IMR-90 (cell line): ENCODE results near the gene MNAT1. TPM values are rescaled to one million over a fixed set of nuclear protein-coding genes. Genes with fewer than 3 reads are reported as not detected.

Experiments used
- ATAC-seq: fragments of 200-7000 bp; cut with Tn5 transposase; 2 replicates; pipeline ENCODE4 v1.9.1; 2020; ENCODE audit warnings: low read depth, mild to moderate bottlenecking, moderate library complexity
- BruUV-seq: library from RNA; stranded (reverse); fragments of 400-500 nt; replicated peaks from 2 replicates; lab custom pipeline; 2021; lab: Mats Ljungman, UMichigan
- CTCF ChIA-PET: fragments of 300-600 bp; formaldehyde crosslinking; extraction: SDS; loops from one replicate; lab custom pipeline; 2021; ENCODE audit warnings: antibody characterized with exemption; lab: Yijun Ruan, JAX
- POLR2A ChIA-PET: fragments of 300-600 bp; sonication (Branson Sonifier 250); formaldehyde crosslinking; loops from one replicate; lab custom pipeline; 2022; ENCODE audit warnings: antibody characterized with exemption; ENCODE audit not compliant: unreplicated experiment; lab: Charles Lee
- DNase-seq: peaks from one replicate; pipeline ENCODE4 v3.0.0; 2013
- H2AFZ ChIP-seq: replicated peaks from 2 replicates; pipeline ENCODE3; 2013; ENCODE audit warnings: low read length, mild to moderate bottlenecking; ENCODE audit not compliant: poor library complexity
- H2AK5ac ChIP-seq: 2 replicates; pipeline ENCODE4 v1.6.1; 2013; ENCODE audit warnings: low read depth, low read length, inconsistent platforms
- H2AK9ac ChIP-seq: replicated peaks from 2 replicates; pipeline ENCODE3; 2013; ENCODE audit warnings: mild to moderate bottlenecking, low read depth, low read length, moderate library complexity; ENCODE audit not compliant: poor library complexity
- H2BK120ac ChIP-seq: 2 replicates; pipeline ENCODE4 v1.6.1; 2013; ENCODE audit warnings: low read depth, low read length, inconsistent platforms
- H2BK15ac ChIP-seq: 3 replicates; pipeline ENCODE4 v1.6.1; 2013; ENCODE audit warnings: low read depth, low read length, inconsistent platforms
- H2BK20ac ChIP-seq: 2 replicates; pipeline ENCODE4 v1.6.1; 2013; ENCODE audit warnings: low read depth, mild to moderate bottlenecking, inconsistent platforms, low read length, moderate library complexity
- H2BK5ac ChIP-seq: 2 replicates; pipeline ENCODE4 v1.6.1; 2013; ENCODE audit warnings: mild to moderate bottlenecking, low read depth, low read length, inconsistent platforms; ENCODE audit not compliant: poor library complexity, severe bottlenecking
- H3K14ac ChIP-seq: replicated peaks from 2 replicates; pipeline ENCODE4 v1.6.1; 2013; ENCODE audit warnings: low read depth, low read length, inconsistent platforms
- H3K18ac ChIP-seq: 2 replicates; pipeline ENCODE4 v1.6.1; 2013; ENCODE audit warnings: low read depth, low read length, control low read depth
- H3K23ac ChIP-seq: 2 replicates; pipeline ENCODE4 v1.6.1; 2013; ENCODE audit warnings: low read depth, low read length, inconsistent platforms
- H3K27ac ChIP-seq: 2 replicates; pipeline ENCODE4 v1.5.1; 2013; ENCODE audit warnings: mild to moderate bottlenecking, control low read depth, low read length; ENCODE audit not compliant: insufficient read depth
- H3K27me3 ChIP-seq: 2 replicates; pipeline ENCODE4 v1.6.1; 2013; ENCODE audit warnings: low read length; ENCODE audit not compliant: control insufficient read depth, insufficient read depth
- H3K36me3 ChIP-seq: 2 replicates; pipeline ENCODE4 v1.6.1; 2013; ENCODE audit warnings: low read length, mixed read lengths; ENCODE audit not compliant: control insufficient read depth, insufficient read depth
- H3K4ac ChIP-seq: 2 replicates; pipeline ENCODE4 v1.6.1; 2013; ENCODE audit warnings: low read depth, low read length, inconsistent platforms
- H3K4me1 ChIP-seq: 2 replicates; pipeline ENCODE4 v1.6.1; 2013; ENCODE audit warnings: low read length, mixed read lengths; ENCODE audit not compliant: control insufficient read depth, insufficient read depth
- H3K4me2 ChIP-seq: 2 replicates; pipeline ENCODE4 v1.6.1; 2013; ENCODE audit warnings: low read depth, mild to moderate bottlenecking, control low read depth, low read length, moderate library complexity
- H3K4me3 ChIP-seq: 2 replicates; pipeline ENCODE4 v1.5.1; 2013; ENCODE audit warnings: low read depth, mild to moderate bottlenecking, control low read depth, low read length, moderate library complexity; ENCODE audit not compliant: insufficient read depth
- H3K56ac ChIP-seq: 2 replicates; pipeline ENCODE4 v1.6.1; 2013; ENCODE audit warnings: low read length, inconsistent platforms; ENCODE audit not compliant: insufficient read depth; ENCODE audit errors: extremely low read depth
- H3K79me1 ChIP-seq, 2 experiments: 2 replicates each; pipeline ENCODE4 v1.6.1; 2013; ENCODE audit warnings: low read length in 2 of 2, inconsistent platforms in 1 of 2, low read depth in 1 of 2
- H3K9ac ChIP-seq: 2 replicates; pipeline ENCODE4 v1.6.1; 2013; ENCODE audit warnings: low read depth, low read length, control low read depth
- H3K9me1 ChIP-seq: 2 replicates; pipeline ENCODE4 v1.6.1; 2013; ENCODE audit warnings: low read length, inconsistent platforms; ENCODE audit not compliant: insufficient read depth
- H3K9me3 ChIP-seq: 2 replicates; pipeline ENCODE4 v1.6.1; 2013; ENCODE audit warnings: low read length; ENCODE audit not compliant: control insufficient read depth, insufficient read depth
- H4K20me1 ChIP-seq: 2 replicates; pipeline ENCODE4 v1.6.1; 2013; ENCODE audit warnings: low read length, inconsistent platforms; ENCODE audit not compliant: insufficient read depth
- H4K5ac ChIP-seq: 2 replicates; pipeline ENCODE4 v1.6.1; 2013; ENCODE audit warnings: mild to moderate bottlenecking, low read depth, low read length, control low read depth
- H4K8ac ChIP-seq, 2 experiments: 2 replicates each; pipeline ENCODE4 v1.6.1; 2013; ENCODE audit warnings: low read depth in 2 of 2, low read length in 2 of 2, control low read depth in 1 of 2, inconsistent platforms in 1 of 2
- H4K91ac ChIP-seq: 2 replicates; pipeline ENCODE4 v1.6.1; 2013; ENCODE audit warnings: low read depth, low read length, inconsistent platforms; ENCODE audit not compliant: insufficient read depth
- BHLHE40 ChIP-seq: fragments of 150-350 bp; IDR thresholded peaks from 2 replicates; pipeline ENCODE4 v1.6.1; 2016; ENCODE audit warnings: mild to moderate bottlenecking, low read depth, low read length
- CEBPB ChIP-seq: IDR thresholded peaks from 2 replicates; pipeline ENCODE4 v1.6.1; 2012; ENCODE audit warnings: low read depth, low read length, improper control_type of control experiment
- CHD1 ChIP-seq: IDR thresholded peaks from 2 replicates; pipeline ENCODE4 v1.6.1; 2012; ENCODE audit warnings: low read depth, low read length, improper control_type of control experiment
- CTCF ChIP-seq: conservative IDR thresholded peaks from 2 replicates; pipeline ENCODE4 v1.5.1; 2012; ENCODE audit warnings: mild to moderate bottlenecking, low read depth, low read length, improper control_type of control experiment
- ELK1 ChIP-seq: fragments of 150-350 bp; IDR thresholded peaks from 2 replicates; pipeline ENCODE4 v1.6.1; 2016; ENCODE audit warnings: low read depth, mild to moderate bottlenecking, low read length, moderate library complexity, borderline replicate concordance
- FOS ChIP-seq: fragments of 150-350 bp; IDR thresholded peaks from 2 replicates; pipeline ENCODE4 v1.6.1; 2016; ENCODE audit warnings: low read depth, low read length
- MAFK ChIP-seq: IDR thresholded peaks from 2 replicates; pipeline ENCODE4 v1.6.1; 2012; ENCODE audit warnings: low read depth, low read length, improper control_type of control experiment
- MXI1 ChIP-seq: IDR thresholded peaks from 2 replicates; pipeline ENCODE4 v1.6.1; 2012; ENCODE audit warnings: low read depth, mild to moderate bottlenecking, low read length, moderate library complexity, borderline replicate concordance
- RCOR1 ChIP-seq: IDR thresholded peaks from 2 replicates; pipeline ENCODE4 v1.6.1; 2012; ENCODE audit warnings: mild to moderate bottlenecking, low read length, improper control_type of control experiment; ENCODE audit not compliant: insufficient replicate concordance
- SMC3 ChIP-seq: fragments of 150-350 bp; IDR thresholded peaks from 2 replicates; pipeline ENCODE4 v1.6.1; 2016; ENCODE audit warnings: low read depth, mild to moderate bottlenecking, antibody characterized with exemption, low read length, moderate library complexity
- WGBS, 2 experiments: methylation state at CpG; one replicate each; pipeline versions ENCODE4 v1.1.5 to v1.1.7; 2013; ENCODE audit warnings: missing lambda C conversion rate in 2 of 2; ENCODE audit not compliant: insufficient read length in 1 of 2; ENCODE audit errors: extremely low coverage in 2 of 2; 5-methylcytosine and 5-hydroxymethylcytosine counted together
- dilution Hi-C: fragments of 300-500 bp; cut with HindIII; formaldehyde crosslinking; loops from one replicate; pipeline ENCODE4 v1.14.3; 2018; ENCODE audit warnings: low sequenced_read_pairs; ENCODE audit not compliant: unreplicated experiment
- in situ Hi-C: fragments of 300-500 bp; cut with MboI; formaldehyde crosslinking; loops from 3 replicates; pipeline ENCODE4 v1.14.3; 2019; ENCODE audit warnings: low sequenced_read_pairs, inconsistent platforms, mixed read lengths
- intact Hi-C: fragments of 100-400 bp; cut with micrococcal nuclease; formaldehyde crosslinking; loops from 2 replicates; pipeline ENCODE4 v1.10.0; 2022
- polyA plus RNA-seq, 3 experiments: library from polyadenylated mRNA; depleted of rRNA; stranded (reverse); fragments of >200 nt; gene quantifications; 2 replicates each; pipeline ENCODE4 v1.2.3, GENCODE V29; 2012; ENCODE audit warnings: low replicate concordance in 1 of 3
- total RNA-seq: library from RNA; depleted of rRNA; stranded (reverse); fragments of >200 nt; gene quantifications from 2 replicates; pipeline ENCODE4 v1.2.3, GENCODE V29; 2012

MNAT1 gene
- total and polyA plus RNA-seq, 2 of the 4 experiments (the other 2 are of a cell fraction) = 48.2 to 53.0 TPM

- H3K23ac ChIP-seq = no peak overlapping the region
- peaks cover 4 to 9% of the 10 kb centered on the region in 2 experiments for H3K79me1 ChIP-seq
- no peak overlapping the region for H2BK20ac ChIP-seq
- no peaks in the 10 kb centered on the region for H4K20me1 ChIP-seq
- no peak overlapping the region for H2AK9ac ChIP-seq
- no peak overlapping the region for H2AK5ac ChIP-seq
- ChIA-PET CTCF (no interaction called here), POLR2A (no interaction called here)
- BruUV-seq = no TSS peak
- H2BK120ac ChIP-seq = no peak overlapping the region
- 97% methylated on average over 7 of the region's 11 CpGs; no CpG with 5 or more reads in 1 of the 2 experiments for WGBS, 2 experiments
- H3K9me3 ChIP-seq = no peaks in the 10 kb centered on the region
- no peak for ATAC-seq
- in situ Hi-C loops (no loop called here), intact Hi-C loops (no loop called here), dilution Hi-C loops (no loop called here)
- no peak overlapping the region for H3K14ac ChIP-seq
- TF ChIP-seq BHLHE40 (no peak), CHD1 (no peak), SMC3 (no peak), MXI1 (no peak), CEBPB (no peak), MAFK (no peak), FOS (no peak), ELK1 (no peak), RCOR1 (no peak), CTCF (no peak)
- no peak overlapping the region for H3K4me2 ChIP-seq
- H2BK15ac ChIP-seq = no peak overlapping the region
- no peak overlapping the region for H4K91ac ChIP-seq
- H4K8ac ChIP-seq = no peak overlapping the region
- no peak overlapping the region for H3K9ac ChIP-seq
- no peak overlapping the region for H3K27ac ChIP-seq
- no peak overlapping the region for H3K4me3 ChIP-seq
- H3K36me3 ChIP-seq = peaks cover 22% of the 10 kb centered on the region
- H3K27me3 ChIP-seq = no peaks in the 10 kb centered on the region
- DNase-seq = no peak
- H2AFZ ChIP-seq = no peak overlapping the region
- no peak overlapping the region for H3K56ac ChIP-seq
- H3K18ac ChIP-seq = no peak overlapping the region
- no peak overlapping the region for H4K5ac ChIP-seq
- no peaks in the 10 kb centered on the region for H3K9me1 ChIP-seq
- H3K4me1 ChIP-seq = no peaks in the 10 kb centered on the region
- no peak overlapping the region for H2BK5ac ChIP-seq
- no peak overlapping the region for H3K4ac ChIP-seq
Measured at GRCh38 chr14:60839657-60840056, 105.1 kb downstream of the MNAT1 start.
